Effector CD8-positive, alpha-beta T cell (primary cell): ENCODE results near the gene IPO7.
A peak's percentile ranks its signal among the peaks of the same experiment; 100 is the strongest.
"Not testable (repeated sequence)": the region's sequence is repeated elsewhere in the genome, so short reads cannot be mapped to it uniquely, and the experiment has no call there.

Experiments
- DNase-seq: peaks from one replicate; lab custom pipeline; 2025; lab: John Stamatoyannopoulos, UW

IPO7 gene

GRCh38 chr11:9397746-9398680 is 13.6 kb downstream of the IPO7 start:
- DNase-seq, result no peak

- no peak for DNase-seq
Measured at GRCh38 chr11:9399466-9399865, 15.0 kb downstream of the IPO7 start.

GRCh38 chr11:9401884-9402283 is 17.4 kb downstream of the IPO7 start:
- DNase-seq, result not testable (repeated sequence)

GRCh38 chr11:9428706-9429105 is 44.3 kb downstream of the IPO7 start:
- no peak for DNase-seq

DNA sequence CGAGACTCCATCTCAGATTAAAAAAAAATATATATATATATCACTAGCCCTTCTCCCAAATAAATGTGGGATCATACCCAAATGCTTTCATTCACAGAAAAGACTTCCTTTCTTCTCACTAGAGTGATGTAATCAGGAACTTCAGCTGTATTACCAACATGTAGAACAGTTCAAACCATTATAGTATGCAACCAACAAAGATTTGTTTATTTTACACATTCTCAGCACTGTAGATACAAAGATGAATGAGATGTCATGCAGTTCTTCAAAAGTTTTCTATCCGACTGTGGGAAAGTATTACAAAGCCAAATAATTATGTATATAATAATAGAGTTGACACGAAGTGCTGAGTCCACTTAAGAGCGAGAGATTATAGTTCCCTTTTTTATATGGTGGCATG is 54.2 kb downstream of the IPO7 start:
- DNase-seq, result no peak

GRCh38 chr11:9446230-9446629 is 61.8 kb downstream of the IPO7 start:
- no peak for DNase-seq

- DNase-seq, result no peak
Measured at GRCh38 chr11:9448576-9449352, 64.3 kb downstream of the IPO7 start.

- DNase-seq, result not testable (repeated sequence)
Measured at GRCh38 chr11:9452023-9452422, 67.6 kb downstream of the IPO7 start.

- no peak for DNase-seq
Measured at GRCh38 chr11:9455722-9456121, 71.3 kb downstream of the IPO7 start.

GRCh38 chr11:9459667-9460321 is 75.3 kb downstream of the IPO7 start:
- peak; percentile 27 for DNase-seq

DNA sequence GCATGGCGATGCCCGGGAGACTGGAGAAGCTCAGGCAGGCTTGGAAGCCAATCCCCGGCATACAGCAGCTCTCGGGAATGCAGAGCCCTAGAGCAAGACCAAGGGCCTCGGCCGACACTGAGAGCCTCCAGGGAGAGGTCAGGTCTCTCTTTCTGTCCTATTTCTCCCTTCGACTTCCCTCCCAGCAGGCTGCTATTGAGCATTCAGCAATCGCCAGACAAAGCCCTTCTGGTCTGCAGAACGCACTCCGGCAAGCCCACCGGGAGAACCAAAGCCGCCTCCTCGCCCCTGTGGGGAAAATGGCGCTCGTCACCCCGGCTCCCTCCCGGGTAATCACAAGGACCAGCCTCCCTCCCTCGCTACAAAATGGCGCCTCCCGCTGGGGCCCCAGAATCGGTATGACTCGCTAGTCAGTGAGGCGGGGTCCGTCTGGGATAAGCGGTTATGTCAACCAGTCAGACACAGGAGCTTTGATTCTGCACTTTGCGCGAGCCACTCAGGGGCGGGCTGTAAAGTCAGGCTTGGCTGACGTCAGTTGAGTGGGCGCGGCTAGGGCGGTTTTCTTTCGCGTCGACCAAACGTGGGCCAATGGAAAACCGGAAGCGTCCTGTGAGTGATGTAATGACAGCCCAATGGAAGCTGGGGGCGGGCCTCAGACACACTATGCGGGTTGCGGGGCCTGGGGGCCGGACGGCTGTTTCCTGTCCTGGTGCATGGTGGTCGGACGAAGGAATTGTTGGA is 76.0 kb downstream of the IPO7 start, which contains the start of gene ZNF143:
ZNF143 (plus strand) TSS at position 691 of the 741 bp plus-strand sequence. CDS start 10,297 bp downstream, outside the sequence.
- DNase-seq, result peak; percentile 100

DNA sequence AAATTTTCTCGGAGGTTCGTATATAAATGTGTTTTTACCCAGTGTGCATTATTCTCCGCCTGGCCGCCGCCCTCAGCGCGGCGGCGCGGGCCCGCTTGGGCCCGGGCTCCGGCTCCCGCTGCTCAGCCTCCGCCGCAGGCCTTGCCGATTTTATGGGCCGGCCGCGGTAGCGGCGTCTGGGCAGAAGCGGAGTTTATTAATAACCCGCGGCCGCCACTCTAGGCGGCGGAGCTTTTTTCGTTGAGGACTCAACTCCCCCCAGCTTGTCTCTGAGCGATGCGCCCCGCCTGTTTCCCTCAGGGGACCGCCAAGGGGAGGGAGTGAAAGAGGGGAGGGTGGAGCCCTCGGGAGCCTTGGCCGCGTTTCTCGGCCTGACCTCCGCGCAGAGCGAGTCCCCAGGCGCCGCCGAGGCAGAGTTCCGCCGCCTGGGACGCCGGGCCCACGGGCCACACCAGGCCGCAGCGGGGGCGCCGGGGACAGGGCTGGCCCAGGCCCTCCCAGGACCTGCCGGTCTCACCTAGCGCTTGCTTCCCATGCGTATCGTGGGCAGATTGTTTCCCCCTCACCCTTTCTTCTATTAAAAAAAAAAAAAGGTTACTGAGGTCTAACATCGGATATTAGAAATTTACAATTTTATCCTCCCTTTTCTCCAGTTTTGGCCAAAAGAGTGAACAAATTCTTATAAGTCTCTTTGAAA is 76.8 kb downstream of the IPO7 start:
- DNase-seq, result peak; percentile 64

DNA sequence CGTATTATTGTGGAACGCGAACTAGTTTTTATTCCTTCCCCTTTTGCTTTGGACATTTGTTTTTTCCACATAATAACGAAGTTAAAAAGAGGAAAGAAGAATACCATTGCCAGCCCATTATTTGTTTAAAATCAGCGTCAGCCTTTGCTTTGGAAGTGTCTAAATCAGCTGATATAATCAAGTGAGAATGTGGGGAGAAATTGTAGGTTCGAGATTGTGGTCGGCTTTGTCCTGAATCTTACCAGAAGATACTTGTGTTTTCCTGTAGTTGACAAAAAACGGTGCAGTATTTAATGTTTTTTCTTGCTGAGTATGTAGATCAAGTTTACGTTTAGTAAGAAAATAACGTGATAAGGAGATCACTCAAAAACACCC is 77.3 kb downstream of the IPO7 start:
- DNase-seq, result no peak

DNA sequence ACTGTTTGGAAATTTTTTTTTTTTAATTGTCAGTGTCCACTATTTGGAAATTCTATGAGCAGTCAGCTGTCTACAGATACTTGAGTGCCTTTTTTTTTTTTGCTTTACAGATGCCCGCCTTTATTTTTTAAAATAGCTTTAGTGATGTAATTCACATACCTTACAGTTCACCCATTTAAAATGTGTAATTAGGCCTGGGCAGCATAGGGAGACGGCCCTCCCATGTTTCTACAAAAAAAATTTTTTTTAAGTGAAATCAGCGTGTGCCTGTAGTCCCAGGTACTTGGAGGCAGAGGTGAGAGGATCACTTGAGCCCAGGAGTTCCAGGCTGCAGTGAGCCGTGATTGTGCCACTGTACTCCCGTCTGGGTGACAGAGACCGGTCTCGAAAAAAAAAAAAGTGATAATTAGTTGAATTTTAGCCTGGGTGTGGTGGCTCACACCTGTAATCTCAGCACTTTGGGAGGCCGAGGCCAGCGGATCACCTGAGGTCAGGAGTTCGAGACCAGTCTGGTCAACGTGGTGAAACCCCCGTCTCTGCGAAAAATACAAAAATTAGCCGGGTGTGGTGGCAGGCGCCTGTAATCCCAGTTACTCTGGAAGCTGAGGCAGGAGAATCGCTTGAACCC is 77.8 kb downstream of the IPO7 start:
- DNase-seq, result no peak

GRCh38 chr11:9462806-9463537 is 78.5 kb downstream of the IPO7 start:
- DNase-seq, result no peak

- DNase-seq, result no peak
Measured at GRCh38 chr11:9470765-9471164, 86.3 kb downstream of the IPO7 start.

DNA sequence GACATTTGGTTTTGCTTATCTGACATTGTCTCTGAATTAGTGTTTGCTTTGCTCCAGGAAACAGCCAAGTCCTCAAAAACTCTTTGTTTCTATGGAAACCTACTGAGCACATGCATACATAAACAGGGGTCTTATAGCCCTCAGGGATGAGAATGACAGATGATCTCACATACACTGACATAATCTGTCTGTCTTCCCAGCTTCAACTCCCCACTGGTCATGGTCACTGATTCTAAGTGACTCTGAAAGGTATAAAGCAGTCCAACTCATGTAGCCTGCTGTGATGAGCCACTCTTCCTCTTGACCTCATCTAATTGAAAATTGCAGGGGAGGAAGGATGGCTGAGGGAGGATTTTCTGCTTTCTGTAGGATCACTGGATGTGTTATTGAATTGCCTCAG is 89.0 kb downstream of the IPO7 start:
- DNase-seq, result no peak

DNA sequence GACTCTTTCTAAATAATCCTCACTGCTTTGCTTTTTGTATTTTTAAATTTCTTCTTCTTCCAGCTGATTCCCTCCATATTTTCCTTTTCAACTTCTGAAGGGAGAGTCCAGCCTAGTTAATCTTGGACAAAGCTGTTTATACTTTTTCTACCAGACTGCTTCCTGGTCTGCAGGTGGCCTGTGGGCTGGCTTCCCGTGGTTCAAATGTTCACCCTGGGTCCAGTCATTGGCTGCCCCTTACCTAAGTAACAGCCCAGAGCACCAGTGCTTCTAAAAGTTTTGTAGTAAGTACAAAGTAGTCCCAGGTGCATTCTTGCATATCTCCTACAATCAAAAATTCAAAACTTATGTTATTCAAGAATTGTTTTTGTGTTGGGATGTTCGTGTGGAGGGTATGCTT is 95.4 kb downstream of the IPO7 start:
- DNase-seq, result no peak

- no peak for DNase-seq
Measured at GRCh38 chr11:9489080-9489765, 104.8 kb downstream of the IPO7 start.
